HEK293T (cell line): ENCODE results near the gene SPEG.

Source experiments
- ARNT ChIP-seq: fragments of 450-650 bp; IDR thresholded peaks from 2 replicates; pipeline ENCODE4 v1.6.1; 2017; ENCODE audit warnings: mild to moderate bottlenecking
- BHLHE40 ChIP-seq: fragments of 450-650 bp; IDR thresholded peaks from 2 replicates; pipeline ENCODE4 v1.6.1; 2016; ENCODE audit warnings: mild to moderate bottlenecking, moderate library complexity, borderline replicate concordance
- FOXA1 ChIP-seq: fragments of 450-650 bp; IDR thresholded peaks from 2 replicates; pipeline ENCODE4 v1.6.1; 2016; ENCODE audit warnings: mild to moderate bottlenecking
- FOXK2 ChIP-seq: fragments of 450-650 bp; IDR thresholded peaks from 2 replicates; pipeline ENCODE4 v1.6.1; 2016; ENCODE audit warnings: mild to moderate bottlenecking
- FOXM1 ChIP-seq: fragments of 450-650 bp; IDR thresholded peaks from 2 replicates; pipeline ENCODE4 v1.6.1; 2017; ENCODE audit warnings: mild to moderate bottlenecking, borderline replicate concordance
- HDGF ChIP-seq: fragments of 450-650 bp; IDR thresholded peaks from 2 replicates; pipeline ENCODE4 v1.6.1; 2017; ENCODE audit warnings: antibody characterized with exemption, borderline replicate concordance
- L3MBTL2 ChIP-seq: fragments of 450-650 bp; conservative IDR thresholded peaks from 2 replicates; pipeline ENCODE4 v1.6.1; 2016; ENCODE audit warnings: mild to moderate bottlenecking
- LEF1 ChIP-seq: fragments of 450-650 bp; IDR thresholded peaks from 2 replicates; pipeline ENCODE4 v1.6.1; 2017; ENCODE audit warnings: mild to moderate bottlenecking, borderline replicate concordance
- NFRKB ChIP-seq: fragments of 450-650 bp; IDR thresholded peaks from 2 replicates; pipeline ENCODE4 v1.6.1; 2016; ENCODE audit warnings: mild to moderate bottlenecking, moderate library complexity
- PKNOX1 ChIP-seq: fragments of 450-650 bp; IDR thresholded peaks from 2 replicates; pipeline ENCODE4 v1.6.1; 2016
- SP1 ChIP-seq: fragments of 450-650 bp; IDR thresholded peaks from 2 replicates; pipeline ENCODE4 v1.6.1; 2017
- SUZ12 ChIP-seq: fragments of 450-650 bp; IDR thresholded peaks from 2 replicates; pipeline ENCODE4 v1.6.1; 2016; ENCODE audit warnings: mild to moderate bottlenecking
- TARDBP ChIP-seq: fragments of 450-650 bp; IDR thresholded peaks from 2 replicates; pipeline ENCODE4 v1.6.1; 2016
- ZNF384 ChIP-seq: fragments of 450-650 bp; IDR thresholded peaks from 2 replicates; pipeline ENCODE4 v1.6.1; 2016

DNA sequence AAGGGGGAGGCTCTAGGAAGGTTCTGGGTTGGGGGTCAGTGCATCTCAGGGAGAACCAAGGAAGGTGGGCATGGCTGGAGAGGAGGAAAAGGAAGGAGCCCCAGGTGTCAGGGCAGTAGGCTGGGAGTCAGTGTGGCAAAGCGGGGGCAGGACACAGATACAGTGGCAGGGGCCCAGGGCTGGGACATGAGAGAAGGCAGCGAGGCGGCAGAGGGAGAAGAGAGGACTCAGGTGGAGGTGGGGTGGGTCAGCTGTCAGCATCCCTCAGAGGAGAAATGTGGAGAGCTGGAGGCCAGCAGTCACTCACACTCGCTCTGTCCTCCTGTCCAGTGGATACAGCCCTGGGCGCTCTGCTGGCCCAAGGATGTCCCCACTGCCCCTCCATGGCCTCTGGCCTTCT, 58.4 kb downstream of the SPEG start:
- TF ChIP-seq SP1 (no peak), ZNF384 (no peak), BHLHE40 (no peak), SUZ12 (no peak), ARNT (no peak), NFRKB (no peak), FOXA1 (no peak), FOXK2 (no peak), L3MBTL2 (no peak), LEF1 (no peak), FOXM1 (no peak), PKNOX1 (no peak), TARDBP (no peak), HDGF (no peak)
